ENCODE measurements around the gene DCAF7. TPM values are rescaled to one million over a fixed set of nuclear protein-coding genes. Genes with fewer than 3 reads are reported as not detected.

The DCAF7 gene
- total RNA-seq, 4 donors from 2014 or later = 24.9 to 45.2 (median 34.2) TPM

DNA sequence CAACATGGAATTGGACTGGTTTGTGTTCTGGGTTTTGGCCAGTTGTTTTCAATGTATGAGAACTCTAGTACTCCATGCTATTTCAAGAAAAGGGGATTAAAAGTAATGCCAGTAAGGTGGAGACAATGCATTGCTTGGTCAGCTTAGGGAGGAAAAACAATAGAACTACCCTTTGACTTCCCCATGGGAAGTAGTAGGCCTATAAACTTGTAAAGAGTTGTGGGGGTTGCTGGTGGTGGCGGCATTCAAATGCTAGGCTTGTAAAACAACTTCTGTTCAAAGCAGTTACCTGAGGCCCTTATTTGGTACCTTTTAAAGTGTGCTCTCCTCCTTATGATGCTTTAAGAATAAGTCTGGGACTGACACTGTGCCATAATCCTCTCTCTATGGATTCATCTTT, 81.3 kb downstream of the DCAF7 start:
- TF ChIP-seq, protein P1, sequence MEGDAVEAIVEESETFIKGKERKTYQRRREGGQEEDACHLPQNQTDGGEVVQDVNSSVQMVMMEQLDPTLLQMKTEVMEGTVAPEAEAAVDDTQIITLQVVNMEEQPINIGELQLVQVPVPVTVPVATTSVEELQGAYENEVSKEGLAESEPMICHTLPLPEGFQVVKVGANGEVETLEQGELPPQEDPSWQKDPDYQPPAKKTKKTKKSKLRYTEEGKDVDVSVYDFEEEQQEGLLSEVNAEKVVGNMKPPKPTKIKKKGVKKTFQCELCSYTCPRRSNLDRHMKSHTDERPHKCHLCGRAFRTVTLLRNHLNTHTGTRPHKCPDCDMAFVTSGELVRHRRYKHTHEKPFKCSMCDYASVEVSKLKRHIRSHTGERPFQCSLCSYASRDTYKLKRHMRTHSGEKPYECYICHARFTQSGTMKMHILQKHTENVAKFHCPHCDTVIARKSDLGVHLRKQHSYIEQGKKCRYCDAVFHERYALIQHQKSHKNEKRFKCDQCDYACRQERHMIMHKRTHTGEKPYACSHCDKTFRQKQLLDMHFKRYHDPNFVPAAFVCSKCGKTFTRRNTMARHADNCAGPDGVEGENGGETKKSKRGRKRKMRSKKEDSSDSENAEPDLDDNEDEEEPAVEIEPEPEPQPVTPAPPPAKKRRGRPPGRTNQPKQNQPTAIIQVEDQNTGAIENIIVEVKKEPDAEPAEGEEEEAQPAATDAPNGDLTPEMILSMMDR (IDR thresholded peaks at IDR 0.05) = no peak
- TF ChIP-seq EP300 (IDR thresholded peaks at IDR 0.05) (no peak), POLR2A (IDR thresholded peaks at IDR 0.05; ENCODE audit: low read depth) (no peak), POLR2AphosphoS5 (IDR thresholded peaks at IDR 0.05) (no peak)
- 94% methylated on average over 1 of the region's 1 CpG for WGBS
- no peak for DNase-seq (ENCODE audit: extremely low spot score)
- Histone ChIP-seq H3K27ac (replicated peaks in 1 of 4) (no peak overlapping the region), H3K27me3 (no peaks in the 10 kb centered on the region), H3K4me1 (peaks cover 68 to 81% (median 74%) of the 10 kb centered on the region in 4 donors), H3K36me3 (peaks cover 0 to 52% (median 33%) of the 10 kb centered on the region in 4 donors), H3K9me3 (no peaks in the 10 kb centered on the region), H3K4me3 (no peak overlapping the region)
- intact Hi-C loops (cut with DNase I) = no loop called here

DNA sequence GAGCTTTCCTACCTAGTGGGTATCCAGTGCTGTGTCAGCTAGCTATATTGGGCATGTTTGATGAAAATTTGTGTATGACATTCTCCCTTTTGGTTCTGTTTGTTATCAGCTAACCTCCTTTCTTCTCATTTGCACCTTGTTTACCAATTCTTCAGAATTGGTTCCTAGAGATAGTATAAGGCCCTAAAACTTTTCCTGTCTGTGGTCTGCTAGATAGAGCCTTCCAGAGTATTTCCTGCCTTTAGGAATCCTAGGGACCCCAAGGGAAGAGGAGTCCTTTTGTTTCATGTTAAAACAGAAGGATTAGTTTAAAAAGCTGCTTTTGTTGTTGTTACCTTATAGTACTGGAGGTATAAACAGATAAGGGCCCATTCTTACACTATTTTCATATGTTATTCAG, 83.5 kb downstream of the DCAF7 start:
- TF ChIP-seq POLR2A (IDR thresholded peaks at IDR 0.05; ENCODE audit: low read depth) = no peak
- TF ChIP-seq, protein P1 (IDR thresholded peaks at IDR 0.05) = no peak
- no peak for TF ChIP-seq POLR2AphosphoS5 (IDR thresholded peaks at IDR 0.05)
- TF ChIP-seq EP300 (IDR thresholded peaks at IDR 0.05) = no peak
- H3K27ac ChIP-seq (replicated peaks in 1 of 4) = peak overlapping the region in 3 of 4 donors; percentile 17 to 61 (median 28)
- intact Hi-C loops (cut with DNase I) = no loop called here
- H3K36me3 ChIP-seq = peaks cover 0 to 69% (median 46%) of the 10 kb centered on the region in 4 donors
- H3K4me3 ChIP-seq = no peak overlapping the region
- peaks cover 61 to 85% (median 71%) of the 10 kb centered on the region in 4 donors for H3K4me1 ChIP-seq
- H3K27me3 ChIP-seq = no peaks in the 10 kb centered on the region
- no peaks in the 10 kb centered on the region for H3K9me3 ChIP-seq
- DNase-seq (ENCODE audit: extremely low spot score) = no peak

DNA sequence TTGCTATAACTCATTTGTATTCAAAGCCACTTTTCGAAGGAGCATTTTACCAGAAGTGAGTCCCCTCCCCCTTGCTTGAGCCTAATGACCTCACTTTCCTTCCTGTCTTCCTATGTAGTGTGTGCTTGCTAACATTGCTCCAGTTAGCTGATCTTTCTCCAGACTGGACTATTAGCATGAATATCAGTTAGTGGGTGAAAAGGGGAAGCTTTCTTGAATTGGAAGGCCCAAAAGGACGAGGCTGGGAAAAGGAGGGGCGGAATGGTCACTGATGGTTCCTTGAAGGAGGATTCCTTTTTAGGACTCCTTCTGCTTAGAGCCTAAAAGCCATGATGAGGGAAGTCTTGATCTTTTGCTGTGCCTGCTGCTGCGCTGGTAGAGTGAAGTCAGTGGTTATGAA, 83.9 kb downstream of the DCAF7 start:
- intact Hi-C loops (cut with DNase I) = no loop called here
- WGBS = 68% methylated on average over 4 of the region's 4 CpGs
- Histone ChIP-seq H3K27ac (replicated peaks in 1 of 4) (peak overlapping the region; percentile 17 to 61 (median 42)), H3K4me1 (peaks cover 58 to 85% (median 71%) of the 10 kb centered on the region in 4 donors), H3K4me3 (no peak overlapping the region), H3K9me3 (no peaks in the 10 kb centered on the region), H3K27me3 (no peaks in the 10 kb centered on the region), H3K36me3 (peaks cover 0 to 69% (median 48%) of the 10 kb centered on the region in 4 donors)
- DNase-seq (ENCODE audit: extremely low spot score) = no peak
- TF ChIP-seq EP300 (IDR thresholded peaks at IDR 0.05) (no peak), POLR2A (IDR thresholded peaks at IDR 0.05; ENCODE audit: low read depth) (no peak), POLR2AphosphoS5 (IDR thresholded peaks at IDR 0.05) (peak; percentile 13 to 19)
- TF ChIP-seq, protein P1 (IDR thresholded peaks at IDR 0.05) = no peak

DNA sequence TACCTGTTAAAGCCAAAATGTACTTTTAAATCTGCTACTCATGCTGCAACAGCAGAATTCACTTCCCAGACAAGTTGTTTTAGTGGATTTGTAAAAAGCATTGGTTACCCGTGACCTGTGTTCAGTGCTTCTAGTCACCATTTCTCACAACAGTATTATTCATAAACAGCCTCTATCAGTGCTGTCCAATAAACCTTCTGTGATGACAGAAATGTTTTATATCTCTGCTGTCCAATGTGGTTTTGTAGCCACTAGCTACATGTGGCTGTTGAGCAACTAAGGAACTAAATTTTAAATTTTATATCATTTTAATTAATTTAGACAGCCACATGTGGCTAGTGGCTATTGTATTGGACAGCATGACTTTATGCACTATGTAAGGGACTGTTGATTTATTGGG, 84.5 kb downstream of the DCAF7 start:
- Histone ChIP-seq H3K4me1 (peaks cover 54 to 84% (median 68%) of the 10 kb centered on the region in 4 donors), H3K9me3 (no peaks in the 10 kb centered on the region), H3K27me3 (no peaks in the 10 kb centered on the region), H3K4me3 (no peak overlapping the region), H3K36me3 (peaks cover 0 to 68% (median 49%) of the 10 kb centered on the region in 4 donors), H3K27ac (replicated peaks in 1 of 4) (peak overlapping the region in 1 of 4 donors; percentile 61)
- WGBS = 80% methylated on average over 1 of the region's 1 CpG
- intact Hi-C loops (cut with DNase I) = no loop called here
- TF ChIP-seq, protein P1 (IDR thresholded peaks at IDR 0.05) = no peak
- TF ChIP-seq EP300 (IDR thresholded peaks at IDR 0.05) = no peak
- TF ChIP-seq POLR2A (IDR thresholded peaks at IDR 0.05; ENCODE audit: low read depth) = no peak
- no peak for TF ChIP-seq POLR2AphosphoS5 (IDR thresholded peaks at IDR 0.05)
- DNase-seq (ENCODE audit: extremely low spot score) = no peak

DNA sequence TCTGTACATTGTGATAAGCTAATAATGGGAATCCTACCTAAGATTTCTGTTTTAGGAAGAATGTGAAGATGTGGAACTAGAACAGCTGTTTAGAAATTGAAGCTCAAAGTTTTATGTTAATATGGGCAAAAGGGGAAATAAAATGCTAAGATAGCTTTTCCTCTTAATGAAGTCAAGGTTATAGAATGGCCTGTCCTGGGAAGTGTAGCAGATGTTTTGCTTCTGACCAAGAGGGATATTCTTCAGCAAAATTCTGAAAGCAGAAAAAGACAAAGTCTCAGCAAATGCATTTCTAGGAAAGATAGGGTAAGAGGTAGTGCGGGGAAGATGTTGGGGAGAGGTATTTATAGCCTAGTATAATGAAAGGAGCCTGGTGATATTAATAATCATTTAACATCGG, 85.0 kb downstream of the DCAF7 start:
- intact Hi-C loops (cut with DNase I) = no loop called here
- Histone ChIP-seq H3K27me3 (no peaks in the 10 kb centered on the region), H3K4me3 (no peak overlapping the region), H3K4me1 (peaks cover 50 to 83% (median 68%) of the 10 kb centered on the region in 4 donors), H3K27ac (replicated peaks in 1 of 4) (peak overlapping the region in 2 of 4 donors; percentile 21 to 61), H3K9me3 (no peaks in the 10 kb centered on the region), H3K36me3 (peaks cover 0 to 68% (median 50%) of the 10 kb centered on the region in 4 donors)
- DNase-seq (ENCODE audit: extremely low spot score) = no peak
- WGBS = 70% methylated on average over 2 of the region's 2 CpGs
- TF ChIP-seq POLR2A (IDR thresholded peaks at IDR 0.05; ENCODE audit: low read depth) (no peak), EP300 (IDR thresholded peaks at IDR 0.05) (no peak), POLR2AphosphoS5 (IDR thresholded peaks at IDR 0.05) (no peak)
- TF ChIP-seq, protein P1 (IDR thresholded peaks at IDR 0.05) = no peak
